Esophagus muscularis mucosa (tissue), 4 donors: ENCODE measurements around the gene LMO7.

Source experiments
- EP300 ChIP-seq: sonication (generic); formaldehyde crosslinking; IDR thresholded peaks from one replicate; pipeline ENCODE4 v1.6.1; 2017; ENCODE audit warnings: antibody characterized with exemption
- POLR2A ChIP-seq: fragments of 450-650 bp; IDR thresholded peaks from one replicate; pipeline ENCODE4 v1.6.1; 2017; ENCODE audit warnings: antibody characterized with exemption, moderate library complexity, mild to moderate bottlenecking, low read depth
- POLR2AphosphoS5 ChIP-seq, 2 donors: sonication (generic); formaldehyde crosslinking; IDR thresholded peaks; one replicate each; pipeline ENCODE4 v1.6.1; 2017; ENCODE audit warnings: antibody characterized with exemption in 2 of 2
- TF ChIP-seq, protein P1 (sequence below), 3 experiments: fragments of 200-600 bp in 2 of 3; fragments of 450-650 bp in 1 of 3; sonication (generic) in 2 of 3; IDR thresholded peaks; one replicate each; pipeline ENCODE4 v1.5.1; 2017 to 2019; ENCODE audit warnings: antibody characterized with exemption in 3 of 3, mild to moderate bottlenecking in 2 of 3, moderate library complexity in 1 of 3

- no peak for TF ChIP-seq POLR2AphosphoS5 (IDR thresholded peaks at IDR 0.05)
- TF ChIP-seq, protein P1, sequence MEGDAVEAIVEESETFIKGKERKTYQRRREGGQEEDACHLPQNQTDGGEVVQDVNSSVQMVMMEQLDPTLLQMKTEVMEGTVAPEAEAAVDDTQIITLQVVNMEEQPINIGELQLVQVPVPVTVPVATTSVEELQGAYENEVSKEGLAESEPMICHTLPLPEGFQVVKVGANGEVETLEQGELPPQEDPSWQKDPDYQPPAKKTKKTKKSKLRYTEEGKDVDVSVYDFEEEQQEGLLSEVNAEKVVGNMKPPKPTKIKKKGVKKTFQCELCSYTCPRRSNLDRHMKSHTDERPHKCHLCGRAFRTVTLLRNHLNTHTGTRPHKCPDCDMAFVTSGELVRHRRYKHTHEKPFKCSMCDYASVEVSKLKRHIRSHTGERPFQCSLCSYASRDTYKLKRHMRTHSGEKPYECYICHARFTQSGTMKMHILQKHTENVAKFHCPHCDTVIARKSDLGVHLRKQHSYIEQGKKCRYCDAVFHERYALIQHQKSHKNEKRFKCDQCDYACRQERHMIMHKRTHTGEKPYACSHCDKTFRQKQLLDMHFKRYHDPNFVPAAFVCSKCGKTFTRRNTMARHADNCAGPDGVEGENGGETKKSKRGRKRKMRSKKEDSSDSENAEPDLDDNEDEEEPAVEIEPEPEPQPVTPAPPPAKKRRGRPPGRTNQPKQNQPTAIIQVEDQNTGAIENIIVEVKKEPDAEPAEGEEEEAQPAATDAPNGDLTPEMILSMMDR (IDR thresholded peaks at IDR 0.05), result no peak
- TF ChIP-seq POLR2A, result no peak
- TF ChIP-seq EP300, result no peak
These were observed 205.8 kb downstream of the LMO7 start for GRCh38 chr13:75841905-75842304.
